PFSK-1 (cell line): ENCODE results near the gene GNPAT.

Source experiments
- POLR2AphosphoS5 ChIP-seq: IDR thresholded peaks from 2 replicates; pipeline ENCODE4 v1.6.1; 2012; ENCODE audit warnings: low read depth, mild to moderate bottlenecking, control low read depth, low read length, moderate library complexity
- REST ChIP-seq, 2 experiments: IDR thresholded peaks; 2 replicates each; pipeline versions ENCODE4 v1.6.1 to v1.8.0; 2011 to 2012; ENCODE audit warnings: low read depth in 2 of 2, low read length in 2 of 2, control low read depth in 1 of 2, inconsistent platforms in 1 of 2, mild to moderate bottlenecking in 1 of 2, moderate library complexity in 1 of 2; ENCODE audit not compliant: insufficient read depth in 1 of 2
- TAF1 ChIP-seq: IDR thresholded peaks from 2 replicates; pipeline ENCODE4 v1.6.1; 2012; ENCODE audit warnings: low read length, control low read depth, borderline replicate concordance; ENCODE audit not compliant: insufficient read depth

- TF ChIP-seq REST (IDR thresholded peaks at IDR 0.05; ENCODE audit: insufficient read depth in 1 of 2, low read depth in 2 of 2, low read length in 2 of 2): no peak
- TF ChIP-seq TAF1: no peak
- no peak for TF ChIP-seq POLR2AphosphoS5
Observed at GRCh38 chr1:231301990-231302389, 61.0 kb downstream of the GNPAT start.
